HepG2 (cell line): ENCODE measurements around the gene RNF4. TPM values are rescaled to one million over a fixed set of nuclear protein-coding genes. Genes with fewer than 3 reads are reported as not detected.

Experiments
- ATAC-seq: fragments of 200-7000 bp; cut with Tn5 transposase; 3 replicates; pipeline ENCODE4 v1.9.1; 2020; ENCODE audit warnings: mild to moderate bottlenecking, moderate library complexity
- BruUV-seq: library from RNA; stranded (reverse); fragments of 400-500 nt; replicated peaks from 2 replicates; lab custom pipeline; 2021; lab: Mats Ljungman, UMichigan
- CTCF ChIA-PET: fragments of 300-600 bp; formaldehyde crosslinking; extraction: SDS; loops from one replicate; lab custom pipeline; 2021; ENCODE audit warnings: low total read pairs, inconsistent platforms, low intra/inter-chr PET ratio; lab: Yijun Ruan, JAX
- POLR2A ChIA-PET: fragments of 350-600 bp; sonication (Branson Sonifier 250); formaldehyde crosslinking; loops from one replicate; lab custom pipeline; 2020; ENCODE audit warnings: antibody characterized with exemption, inconsistent platforms; lab: Yijun Ruan, JAX
- DNase-seq: peaks from one replicate; pipeline ENCODE4 v3.0.0-alpha.2; 2015; ENCODE audit warnings: low spot score
- FAIRE-seq: peaks from 3 replicates; lab custom pipeline; 2011; peaks lifted over from hg19 to GRCh38; lab: Jason Lieb, UNC
- H2AFZ ChIP-seq: one replicate; pipeline ENCODE4 v1.6.1; 2011; ENCODE audit warnings: low read length, inconsistent platforms
- H3K27ac ChIP-seq: fragments of 300-600 bp; 3 replicates; pipeline ENCODE4 v1.8.0; 2011; ENCODE audit warnings: mixed run types, mild to moderate bottlenecking, mixed read lengths, low read length, inconsistent platforms; ENCODE audit not compliant: insufficient read depth; ENCODE audit errors: extremely low read length
- H3K27me3 ChIP-seq, 2 experiments: fragments of 200-600 bp in 1 of 2; 2 replicates in 1 of 2; 3 replicates in 1 of 2; pipeline versions ENCODE4 v1.6.0 to v1.8.0; 2011; ENCODE audit warnings: low read length in 2 of 2, mild to moderate bottlenecking in 2 of 2, moderate library complexity in 2 of 2, inconsistent platforms in 1 of 2; ENCODE audit not compliant: insufficient read depth in 2 of 2, control insufficient read depth in 1 of 2
- H3K36me3 ChIP-seq, 2 experiments: fragments of 200-600 bp in 1 of 2; replicated peaks in 1 of 2; 2 replicates in 1 of 2; 3 replicates in 1 of 2; pipeline versions ENCODE4 v1.5.1 to v1.8.0; 2011; ENCODE audit warnings: low read length in 2 of 2, inconsistent platforms in 1 of 2; ENCODE audit not compliant: insufficient read depth in 2 of 2, control insufficient read depth in 1 of 2
- H3K4me1 ChIP-seq: 2 replicates; pipeline ENCODE4 v1.5.1; 2012; ENCODE audit warnings: low read length, inconsistent platforms; ENCODE audit not compliant: insufficient read depth
- H3K4me2 ChIP-seq: 2 replicates; pipeline ENCODE4 v1.6.0; 2011; ENCODE audit warnings: low read depth, low read length, inconsistent platforms
- H3K4me3 ChIP-seq, 3 experiments: fragments of 200-600 bp in 1 of 3; sonication (generic), shearing (Covaris generic) in 1 of 3; replicated peaks in 1 of 3; 2 replicates each; pipeline ENCODE4 v1.5.1; 2011 to 2016; ENCODE audit warnings: low read length in 3 of 3, inconsistent platforms in 2 of 3, low read depth in 2 of 3, mild to moderate bottlenecking in 2 of 3, control low read depth in 1 of 3, mixed read lengths in 1 of 3; ENCODE audit not compliant: insufficient read depth in 1 of 3
- H3K79me2 ChIP-seq: one replicate; pipeline ENCODE4 v1.6.1; 2011; ENCODE audit warnings: low read length, inconsistent platforms; ENCODE audit not compliant: insufficient read depth
- H3K9ac ChIP-seq: 2 replicates; pipeline ENCODE4 v1.6.0; 2011; ENCODE audit warnings: mild to moderate bottlenecking, low read depth, low read length, inconsistent platforms; ENCODE audit not compliant: insufficient read depth
- H3K9me3 ChIP-seq: 2 replicates; pipeline ENCODE4 v1.5.1; 2012; ENCODE audit warnings: mild to moderate bottlenecking, low read length
- H4K20me1 ChIP-seq: 2 replicates; pipeline ENCODE4 v1.6.0; 2011; ENCODE audit warnings: inconsistent platforms, mild to moderate bottlenecking, low read length, moderate library complexity; ENCODE audit not compliant: insufficient read depth
- AGO2 ChIP-seq: fragments of 200-400 bp; formaldehyde crosslinking; optimal IDR thresholded peaks from 2 replicates; pipeline ENCODE3; 2017; ENCODE audit warnings: mild to moderate bottlenecking, low read depth, low read length, moderate library complexity
- DRAP1 ChIP-seq: IDR thresholded peaks from 2 replicates; pipeline ENCODE4 v1.6.1; 2016; ENCODE audit warnings: missing genetic modification reagents, missing compliant biosample characterization
- ELF3 ChIP-seq: IDR thresholded peaks from 2 replicates; pipeline ENCODE4 v1.6.1; 2016; ENCODE audit warnings: missing genetic modification reagents, missing compliant biosample characterization
- EZH2 ChIP-seq: conservative IDR thresholded peaks from 2 replicates; pipeline ENCODE4 v1.6.1; 2012; ENCODE audit warnings: mild to moderate bottlenecking, low read depth, low read length, moderate library complexity
- HMG20A ChIP-seq: IDR thresholded peaks from 2 replicates; pipeline ENCODE4 v1.6.1; 2016; ENCODE audit warnings: borderline replicate concordance
- HMGA1 ChIP-seq: sonication (generic); formaldehyde crosslinking; conservative IDR thresholded peaks from 2 replicates; pipeline ENCODE4 v1.4.0; 2020; ENCODE audit warnings: missing genetic modification reagents
- KDM5A ChIP-seq: fragments of 200-600 bp; sonication (generic); IDR thresholded peaks from 2 replicates; pipeline ENCODE4 v1.7.0; 2018; ENCODE audit warnings: antibody characterized with exemption, mild to moderate bottlenecking, low read length, borderline replicate concordance
- MTA1 ChIP-seq: sonication (generic); formaldehyde crosslinking; IDR thresholded peaks from 2 replicates; pipeline ENCODE4 v1.4.0; 2020; ENCODE audit warnings: missing genetic modification reagents, mild to moderate bottlenecking, borderline replicate concordance
- MYC ChIP-seq: sonication (generic); formaldehyde crosslinking; IDR thresholded peaks from 2 replicates; pipeline ENCODE4 v1.9.0; 2021; ENCODE audit warnings: missing genetic modification reagents, borderline replicate concordance
- NFKB2 ChIP-seq: sonication (generic); formaldehyde crosslinking; IDR thresholded peaks from 2 replicates; pipeline ENCODE4 v1.4.0; 2020; ENCODE audit warnings: missing genetic modification reagents, borderline replicate concordance
- PLRG1 ChIP-seq: fragments of 450-650 bp; conservative IDR thresholded peaks from 2 replicates; pipeline ENCODE4 v1.6.1; 2016
- TMF1 ChIP-seq: sonication (generic); formaldehyde crosslinking; IDR thresholded peaks from 2 replicates; pipeline ENCODE4 v1.8.1; 2022; ENCODE audit warnings: low read depth, missing genetic modification reagents
- ZBED4 ChIP-seq: sonication (generic); formaldehyde crosslinking; IDR thresholded peaks from 2 replicates; pipeline ENCODE4 v1.4.0; 2020; ENCODE audit warnings: missing genetic modification reagents, borderline replicate concordance
- ZNF337 ChIP-seq: sonication (generic); formaldehyde crosslinking; IDR thresholded peaks from 2 replicates; pipeline ENCODE4 v1.5.1; 2020; ENCODE audit warnings: missing genetic modification reagents, low read depth, mild to moderate bottlenecking, borderline replicate concordance
- ZNF691 ChIP-seq: sonication (generic); formaldehyde crosslinking; IDR thresholded peaks from 2 replicates; pipeline ENCODE4 v1.4.0; 2020; ENCODE audit warnings: missing genetic modification reagents, low read depth, mild to moderate bottlenecking, borderline replicate concordance
- WGBS: methylation state at CpG from one replicate; pipeline ENCODE4 v1.1.6; 2017; ENCODE audit warnings: low lambda C conversion rate; 5-methylcytosine and 5-hydroxymethylcytosine counted together
- in situ Hi-C: cut with HindIII; loops from 2 replicates; pipeline ENCODE4 v1.10.0; 2017; ENCODE audit warnings: low pct_unique_long_range_greater_than_20kb; ENCODE audit not compliant: extremely low pct_ligation_motif_present
- intact Hi-C: fragments of 100-400 bp; cut with micrococcal nuclease; formaldehyde crosslinking; loops from one replicate; pipeline ENCODE4 v1.10.0; 2022; ENCODE audit not compliant: unreplicated experiment
- polyA plus RNA-seq, 8 experiments: library from polyadenylated mRNA; depleted of rRNA in 3 of 8; stranded (reverse) in 7 of 8; unstranded in 1 of 8; fragments of >200 nt; fragmentation: Illumina TruSeq in 4 of 8; extraction: Trizol in 4 of 8; gene quantifications; 2 replicates each; pipeline versions ENCODE4 v1.2.1 to v1.2.3, GENCODE V29; 2011 to 2016; ENCODE audit warnings: low read depth in 4 of 8, missing spikeins in 1 of 8, mixed read lengths in 1 of 8; ENCODE audit not compliant: insufficient read depth in 1 of 8
- total RNA-seq, 5 experiments: library from RNA; depleted of rRNA; stranded (reverse); fragments of >200 nt; fragmentation: Illumina TruSeq; extraction: Trizol; gene quantifications; 2 replicates each; pipeline ENCODE4 v1.2.3, GENCODE V29; 2016; ENCODE audit warnings: low read depth in 1 of 5

The RNF4 gene
- total and polyA plus RNA-seq, 2 of the 13 experiments (the other 11 are each of a cell fraction or from before 2014, with no cell fraction given): 38.1 to 45.1 TPM

- no peaks in the 10 kb centered on the region for H3K36me3 ChIP-seq
- H3K4me1 ChIP-seq: peaks cover 27% of the 10 kb centered on the region
- H3K79me2 ChIP-seq: peaks cover 50% of the 10 kb centered on the region
- no peak overlapping the region for H2AFZ ChIP-seq
- H3K27me3 ChIP-seq: no peaks in the 10 kb centered on the region; a peak in 1 of 5 replicates
- WGBS: under 1% methylated on average over 36 of the region's 103 CpGs
- ChIA-PET POLR2A (interaction anchor here (1.0 to 1.7 kb wide), 4 partner anchors 10 to 62 kb away, joined by 3 to 5 read pairs (median 4); no protein-coding TSS in a partner anchor), CTCF (no interaction called here)
- no peak for FAIRE-seq
- no peak for ATAC-seq
- intact Hi-C loops: loop anchor here (2.0 kb wide), 1 partner anchor 68 kb away; the partner anchor contains the start of gene RNF4
- peak overlapping the region; percentile 80 for H3K27ac ChIP-seq
- no peaks in the 10 kb centered on the region for H3K9me3 ChIP-seq
- peak overlapping the region; percentile 94 for H3K9ac ChIP-seq
- peak overlapping the region; percentile 78 for H3K4me2 ChIP-seq
- in situ Hi-C loops: no loop called here
- H4K20me1 ChIP-seq: peaks cover 22% of the 10 kb centered on the region
- DNase-seq: peak; percentile 44
- BruUV-seq: no TSS peak
- peak overlapping the region; percentile 84 to 92 (median 91) for H3K4me3 ChIP-seq
- TF ChIP-seq MTA1 (CRISPR knock-in tag) (no peak), DRAP1 (CRISPR knock-in tag) (no peak; the same call in 1 of the 2 replicates), PLRG1 (no peak), ZNF691 (CRISPR knock-in tag) (no peak), ELF3 (CRISPR knock-in tag) (0 out of 2 replicates have a peak, but pooled peaks have one; percentile 7), KDM5A (peak; percentile 28; the same call in 1 of the 2 replicates), ZNF337 (CRISPR knock-in tag) (no peak), HMG20A (no peak), AGO2 (peak; percentile 80), ZBED4 (no peak), TMF1 (CRISPR knock-in tag) (no peak), HMGA1 (CRISPR knock-in tag) (no peak), MYC (CRISPR knock-in tag) (peak; percentile 16; the same call in 1 of the 2 replicates), EZH2 (no peak), NFKB2 (peak; percentile 47; the same call in 1 of the 2 replicates)
Observed at GRCh38 chr4:2537011-2537830, 68.3 kb downstream of the RNF4 start.
